SU-DHL-6 (cell line): Measurements from ENCODE around the gene MDK.

Experiments
- H2AFZ ChIP-seq: fragments of 200-600 bp; sonication (generic); 2 replicates; pipeline ENCODE4 v1.6.1; 2014; ENCODE audit warnings: low read depth, mild to moderate bottlenecking, moderate library complexity, mixed read lengths, antibody characterized with exemption, low read length; ENCODE audit not compliant: severe bottlenecking
- H3F3A ChIP-seq: fragments of 200-600 bp; shearing (Covaris generic); 2 replicates; pipeline ENCODE4 v1.6.0; 2016; ENCODE audit warnings: antibody characterized with exemption, mild to moderate bottlenecking; ENCODE audit not compliant: insufficient read depth
- H3K27ac ChIP-seq: fragments of 200-600 bp; sonication (generic); 2 replicates; pipeline ENCODE4 v1.5.1; 2016; ENCODE audit warnings: low read depth, mild to moderate bottlenecking, low read length, moderate library complexity, mixed read lengths
- H3K27me3 ChIP-seq: fragments of 200-600 bp; sonication (generic), shearing (Covaris generic); 2 replicates; pipeline ENCODE4 v1.6.0; 2014; ENCODE audit warnings: mild to moderate bottlenecking, low read length
- H3K36me3 ChIP-seq: fragments of 200-600 bp; sonication (generic); 2 replicates; pipeline ENCODE4 v1.6.1; 2014; ENCODE audit warnings: mild to moderate bottlenecking, low read length, mixed read lengths
- H3K4me2 ChIP-seq: fragments of 300-600, 200-600 bp; shearing (Covaris generic), sonication (generic); 2 replicates; pipeline ENCODE4 v1.6.0; 2014; ENCODE audit warnings: low read length, low read depth, mild to moderate bottlenecking; ENCODE audit not compliant: poor library complexity, severe bottlenecking
- H3K4me3 ChIP-seq: fragments of 200-600 bp; sonication (generic); 2 replicates; pipeline ENCODE4 v1.5.1; 2014; ENCODE audit warnings: antibody characterized with exemption, low read length, mild to moderate bottlenecking, mixed read lengths; ENCODE audit not compliant: insufficient read depth, poor library complexity, severe bottlenecking
- H3K79me2 ChIP-seq: fragments of 200-600 bp; sonication (generic); 2 replicates; pipeline ENCODE4 v1.6.1; 2014; ENCODE audit warnings: mild to moderate bottlenecking, low read length, moderate library complexity; ENCODE audit not compliant: insufficient read depth
- H3K9ac ChIP-seq: fragments of 200-600 bp; sonication (generic); 2 replicates; pipeline ENCODE4 v1.7.0; 2014; ENCODE audit warnings: mild to moderate bottlenecking, low read length
- H3K9me2 ChIP-seq: fragments of 200-600 bp; sonication (generic); replicated peaks from 2 replicates; pipeline ENCODE4 v1.6.1; 2014; ENCODE audit warnings: low read length; ENCODE audit not compliant: insufficient read depth
- H3K9me3 ChIP-seq: fragments of 200-600 bp; sonication (generic); 2 replicates; pipeline ENCODE4 v1.6.1; 2014; ENCODE audit warnings: low read length, mixed read lengths; ENCODE audit not compliant: insufficient read depth
- H4K20me1 ChIP-seq: fragments of 200-600 bp; sonication (generic); 2 replicates; pipeline ENCODE4 v1.6.1; 2014; ENCODE audit warnings: low read depth, mild to moderate bottlenecking, antibody characterized with exemption, low read length, moderate library complexity, mixed read lengths
- EZH2phosphoT487 ChIP-seq: fragments of 200-600 bp; sonication (generic), shearing (Covaris generic); conservative IDR thresholded peaks from 2 replicates; pipeline ENCODE4 v1.6.1; 2018; ENCODE audit warnings: mild to moderate bottlenecking, antibody characterized with exemption, low read length, moderate library complexity, mixed read lengths
- TF ChIP-seq, protein P1 (sequence below): fragments of 200-600 bp; sonication (generic); IDR thresholded peaks from one replicate; pipeline ENCODE4 v1.5.1; 2017; ENCODE audit warnings: antibody characterized with exemption, mild to moderate bottlenecking, low read length, moderate library complexity; ENCODE audit not compliant: insufficient read depth, poor library complexity, severe bottlenecking

MDK gene

GRCh38 chr11:46359953-46360352, 21.5 kb upstream of the MDK start:
- Histone ChIP-seq H3K9me2 (no peaks in the 10 kb centered on the region), H3K4me2 (no peak overlapping the region), H3K4me3 (no peak overlapping the region), H3K27ac (no peak overlapping the region), H3K36me3 (no peaks in the 10 kb centered on the region), H4K20me1 (no peaks in the 10 kb centered on the region), H2AFZ (no peak overlapping the region), H3K79me2 (peaks cover 10% of the 10 kb centered on the region; the same call in 1 of the 2 replicates), H3F3A (no peaks in the 10 kb centered on the region), H3K9ac (no peak overlapping the region), H3K9me3 (no peaks in the 10 kb centered on the region), H3K27me3 (no peaks in the 10 kb centered on the region)
- TF ChIP-seq EZH2phosphoT487 = no peak
- TF ChIP-seq, protein P1, sequence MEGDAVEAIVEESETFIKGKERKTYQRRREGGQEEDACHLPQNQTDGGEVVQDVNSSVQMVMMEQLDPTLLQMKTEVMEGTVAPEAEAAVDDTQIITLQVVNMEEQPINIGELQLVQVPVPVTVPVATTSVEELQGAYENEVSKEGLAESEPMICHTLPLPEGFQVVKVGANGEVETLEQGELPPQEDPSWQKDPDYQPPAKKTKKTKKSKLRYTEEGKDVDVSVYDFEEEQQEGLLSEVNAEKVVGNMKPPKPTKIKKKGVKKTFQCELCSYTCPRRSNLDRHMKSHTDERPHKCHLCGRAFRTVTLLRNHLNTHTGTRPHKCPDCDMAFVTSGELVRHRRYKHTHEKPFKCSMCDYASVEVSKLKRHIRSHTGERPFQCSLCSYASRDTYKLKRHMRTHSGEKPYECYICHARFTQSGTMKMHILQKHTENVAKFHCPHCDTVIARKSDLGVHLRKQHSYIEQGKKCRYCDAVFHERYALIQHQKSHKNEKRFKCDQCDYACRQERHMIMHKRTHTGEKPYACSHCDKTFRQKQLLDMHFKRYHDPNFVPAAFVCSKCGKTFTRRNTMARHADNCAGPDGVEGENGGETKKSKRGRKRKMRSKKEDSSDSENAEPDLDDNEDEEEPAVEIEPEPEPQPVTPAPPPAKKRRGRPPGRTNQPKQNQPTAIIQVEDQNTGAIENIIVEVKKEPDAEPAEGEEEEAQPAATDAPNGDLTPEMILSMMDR = no peak

- H3K4me3 ChIP-seq = no peak overlapping the region
- no peak overlapping the region for H3K4me2 ChIP-seq
- no peak overlapping the region for H2AFZ ChIP-seq
- H3K9me2 ChIP-seq = no peaks in the 10 kb centered on the region
- no peaks in the 10 kb centered on the region for H3K36me3 ChIP-seq
- H4K20me1 ChIP-seq = no peaks in the 10 kb centered on the region
- H3F3A ChIP-seq = no peaks in the 10 kb centered on the region
- no peaks in the 10 kb centered on the region for H3K9me3 ChIP-seq
- 0 out of 2 replicates have a peak overlapping the region, but pooled peaks have one; percentile 2 for H3K9ac ChIP-seq
- H3K27me3 ChIP-seq = no peaks in the 10 kb centered on the region
- TF ChIP-seq EZH2phosphoT487 = no peak
- TF ChIP-seq, protein P1 = no peak
- H3K27ac ChIP-seq = no peak overlapping the region
- H3K79me2 ChIP-seq = peaks cover 10% of the 10 kb centered on the region; the same call in 1 of the 2 replicates
Observed at GRCh38 chr11:46360878-46361277, 20.6 kb upstream of the MDK start.

GRCh38 chr11:46361283-46362155, 19.9 kb upstream of the MDK start:
- no peak overlapping the region for H2AFZ ChIP-seq

More at GRCh38 chr11:46361283-46362155, 19.9 kb upstream of the MDK start:
- H3K4me3 ChIP-seq = no peak overlapping the region
- H3F3A ChIP-seq = no peaks in the 10 kb centered on the region
- no peaks in the 10 kb centered on the region for H3K27me3 ChIP-seq
- H3K36me3 ChIP-seq = no peaks in the 10 kb centered on the region
- TF ChIP-seq EZH2phosphoT487 = no peak
- TF ChIP-seq, protein P1 = no peak
- H4K20me1 ChIP-seq = no peaks in the 10 kb centered on the region
- no peak overlapping the region for H3K4me2 ChIP-seq
- H3K79me2 ChIP-seq = peaks cover 10% of the 10 kb centered on the region; the same call in 1 of the 2 replicates
- no peaks in the 10 kb centered on the region for H3K9me2 ChIP-seq
- no peaks in the 10 kb centered on the region for H3K9me3 ChIP-seq
- H3K27ac ChIP-seq = no peak overlapping the region
- H3K9ac ChIP-seq = 0 out of 2 replicates have a peak overlapping the region, but pooled peaks have one; percentile 2
